PFSK-1 (cell line): Measurements from ENCODE around the gene SELENOP.

Experiments used
- POLR2AphosphoS5 ChIP-seq: IDR thresholded peaks from 2 replicates; pipeline ENCODE4 v1.6.1; 2012; ENCODE audit warnings: low read depth, mild to moderate bottlenecking, control low read depth, low read length, moderate library complexity
- REST ChIP-seq, 2 experiments: IDR thresholded peaks; 2 replicates each; pipeline versions ENCODE4 v1.6.1 to v1.8.0; 2011 to 2012; ENCODE audit warnings: low read depth in 2 of 2, low read length in 2 of 2, control low read depth in 1 of 2, inconsistent platforms in 1 of 2, mild to moderate bottlenecking in 1 of 2, moderate library complexity in 1 of 2; ENCODE audit not compliant: insufficient read depth in 1 of 2
- TAF1 ChIP-seq: IDR thresholded peaks from 2 replicates; pipeline ENCODE4 v1.6.1; 2012; ENCODE audit warnings: low read length, control low read depth, borderline replicate concordance; ENCODE audit not compliant: insufficient read depth

DNA sequence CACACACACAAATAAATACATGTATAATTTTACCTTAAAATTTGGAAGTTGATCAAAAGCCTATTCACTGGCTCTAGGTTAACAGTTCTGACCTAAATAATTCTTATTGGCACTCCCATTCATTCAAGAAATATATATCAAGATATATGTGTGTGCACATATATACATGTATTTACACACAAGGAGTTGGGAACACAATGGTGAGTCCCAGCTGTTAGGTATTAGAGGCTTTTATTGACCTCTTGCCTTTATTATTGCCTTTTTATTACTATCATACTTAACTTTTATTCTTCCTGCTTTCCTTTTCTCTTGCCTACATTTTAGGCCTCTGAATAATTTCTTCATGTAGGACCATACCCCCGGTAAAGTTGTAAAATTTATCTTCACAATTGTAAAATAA is 30.1 kb downstream of the SELENOP start:
- TF ChIP-seq POLR2AphosphoS5 (no peak), TAF1 (no peak), REST (IDR thresholded peaks at IDR 0.05; ENCODE audit: insufficient read depth in 1 of 2, low read depth in 2 of 2, low read length in 2 of 2) (no peak)
